ENCODE results near the gene MED17. TPM values are rescaled to one million over a fixed set of nuclear protein-coding genes. Genes with fewer than 3 reads are reported as not detected.
"Not testable (repeated sequence)": the region's sequence is repeated elsewhere in the genome, so short reads cannot be mapped to it uniquely, and the experiment has no call there.

MED17 gene
- total RNA-seq, 1 donor from 2014 or later: 24.3 TPM

DNA sequence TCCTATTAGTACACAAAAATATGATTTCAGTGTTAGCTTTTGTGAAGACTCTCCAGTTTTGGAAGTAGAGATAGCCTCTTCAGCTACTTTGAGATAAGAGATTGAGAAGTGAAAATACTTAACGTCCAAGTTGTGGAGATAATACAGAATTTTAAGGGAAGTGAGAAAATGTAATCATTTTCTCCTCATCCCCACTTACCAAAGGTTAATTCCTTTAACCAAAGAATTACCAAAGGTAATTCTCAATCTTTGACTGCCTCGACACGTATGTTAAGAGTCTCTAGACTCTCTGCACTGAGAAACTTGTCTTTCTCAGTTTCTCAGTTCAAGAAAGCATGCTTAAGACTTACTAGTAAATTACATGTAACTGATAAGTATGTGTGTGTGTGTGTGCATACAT lies 27.3 kb upstream of the MED17 start:
- no peak for DNase-seq (ENCODE audit: low spot score)
- intact Hi-C loops (cut with DNase I): no loop called here

- intact Hi-C loops (cut with DNase I): no loop called here
- DNase-seq (ENCODE audit: low spot score): no peak
These were observed 26.8 kb upstream of the MED17 start for GRCh38 chr11:93757301-93757700.

DNA sequence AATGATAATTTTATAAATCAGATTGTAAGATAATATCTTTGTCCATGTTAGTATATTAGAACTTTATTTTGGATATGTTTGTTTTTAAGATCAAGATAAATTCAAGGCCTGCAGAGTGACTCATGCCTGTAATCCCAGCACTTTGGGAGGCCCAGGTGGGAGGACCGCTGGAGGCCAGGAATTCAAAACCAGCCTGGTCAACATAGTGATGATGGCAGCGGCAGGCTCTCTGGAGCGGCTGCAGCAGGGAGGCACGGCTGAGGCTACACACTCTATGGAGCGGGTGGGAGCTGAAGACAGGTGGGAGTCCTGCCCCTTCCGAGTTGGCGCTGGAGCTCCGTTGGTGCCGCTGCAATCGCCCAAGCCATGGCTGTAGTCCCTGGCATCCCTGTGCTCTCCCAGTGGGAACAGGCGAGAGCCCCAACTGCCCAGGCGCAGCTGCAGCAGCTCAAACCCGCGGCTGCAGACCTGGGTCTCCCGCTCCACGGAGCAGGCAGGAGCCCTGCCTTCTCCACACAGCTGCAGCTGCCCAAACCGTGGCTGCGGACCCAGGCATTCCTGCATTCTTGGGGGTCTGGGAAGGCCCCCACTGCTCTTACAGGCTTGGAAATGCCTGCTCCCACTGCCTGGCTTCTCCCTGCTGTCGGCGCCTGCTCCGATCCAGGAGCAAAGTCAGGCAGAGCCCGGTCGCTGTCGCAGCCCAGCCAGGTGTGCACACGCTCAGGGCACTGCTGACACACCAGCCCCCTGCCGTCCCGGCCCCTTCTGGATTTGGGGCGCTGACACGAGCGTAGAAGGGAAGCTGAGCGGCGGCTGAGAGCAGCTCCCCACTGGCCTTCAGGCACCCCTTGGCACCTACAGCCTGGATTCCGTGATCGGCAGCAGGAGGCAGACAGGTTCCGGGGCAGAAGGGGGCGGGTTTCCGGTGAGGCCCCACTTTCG lies 25.9 kb upstream of the MED17 start:
- DNase-seq (ENCODE audit: low spot score): no peak
- intact Hi-C loops (cut with DNase I): no loop called here

DNA sequence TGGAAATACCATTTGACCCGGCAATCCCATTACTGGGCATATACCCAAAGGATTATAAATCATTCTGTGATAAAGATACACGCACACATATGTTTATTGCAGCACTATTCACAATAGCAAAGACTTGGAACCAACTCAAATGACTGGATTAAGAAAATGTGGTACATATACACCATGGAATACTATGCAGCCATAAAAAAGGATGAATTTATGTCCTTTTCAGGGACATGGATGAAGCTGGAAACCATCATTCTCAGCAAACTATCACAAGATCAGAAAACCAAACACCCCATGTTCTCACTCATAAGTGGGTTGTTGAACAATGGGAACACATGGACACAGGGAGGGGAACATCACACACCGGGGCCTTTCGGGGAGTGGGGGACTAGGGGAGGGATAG lies 25.0 kb upstream of the MED17 start:
- intact Hi-C loops (cut with DNase I); DNase-seq (ENCODE audit: low spot score): not testable (repeated sequence)

GRCh38 chr11:93761910-93762309 lies 22.2 kb upstream of the MED17 start:
- no peak for DNase-seq (ENCODE audit: low spot score)
- intact Hi-C loops (cut with DNase I): no loop called here

DNA sequence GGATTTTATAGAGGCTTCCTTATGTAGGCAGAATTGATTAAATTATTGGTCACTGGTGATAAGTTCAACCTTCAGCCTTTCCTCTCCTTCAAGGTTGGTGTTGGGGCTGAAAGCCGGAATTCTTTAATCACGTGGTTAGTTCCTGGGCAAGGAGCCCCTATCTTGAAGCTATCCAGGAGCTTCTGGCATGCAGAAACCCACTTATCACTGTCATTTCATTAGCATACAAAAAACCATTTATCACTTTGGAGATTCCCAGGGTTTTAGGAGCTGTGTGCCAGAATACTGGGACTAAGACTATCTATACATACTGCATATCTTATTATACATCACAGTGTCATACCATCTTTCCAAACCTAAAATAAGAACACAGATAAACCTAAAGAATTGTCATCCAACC lies 18.5 kb upstream of the MED17 start:
- intact Hi-C loops (cut with DNase I): no loop called here

GRCh38 chr11:93766504-93766903 lies 17.6 kb upstream of the MED17 start:
- DNase-seq (ENCODE audit: low spot score): no peak
- intact Hi-C loops (cut with DNase I): no loop called here

More for the DNA sequence above, 18.5 kb upstream of the MED17 start:
- no peak for DNase-seq (ENCODE audit: low spot score)

GRCh38 chr11:93767018-93767417 lies 17.1 kb upstream of the MED17 start:
- intact Hi-C loops (cut with DNase I): no loop called here
- DNase-seq (ENCODE audit: low spot score): no peak

DNA sequence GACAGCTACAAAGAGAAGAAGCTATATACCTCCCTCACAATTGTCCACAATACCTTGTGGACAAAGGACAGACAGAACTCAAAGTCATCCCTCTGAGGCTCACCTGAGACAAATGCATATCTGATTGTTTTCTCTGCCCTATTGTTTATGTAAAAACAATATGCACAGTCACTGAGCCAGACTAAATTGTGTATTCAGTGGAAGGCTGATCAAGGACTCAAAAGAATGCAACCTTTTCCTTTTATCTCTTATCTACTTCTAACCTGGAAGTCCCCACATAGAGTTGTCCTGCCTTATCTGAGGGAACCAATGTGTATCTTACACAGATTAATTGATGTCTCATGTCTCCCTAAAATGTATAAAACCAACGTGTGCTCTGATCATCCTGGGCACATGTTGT lies 13.9 kb upstream of the MED17 start:
- DNase-seq (ENCODE audit: low spot score): no peak
- intact Hi-C loops (cut with DNase I): no loop called here

GRCh38 chr11:93772123-93772522 lies 12.0 kb upstream of the MED17 start:
- no peak for DNase-seq (ENCODE audit: low spot score)
- intact Hi-C loops (cut with DNase I): no loop called here

DNA sequence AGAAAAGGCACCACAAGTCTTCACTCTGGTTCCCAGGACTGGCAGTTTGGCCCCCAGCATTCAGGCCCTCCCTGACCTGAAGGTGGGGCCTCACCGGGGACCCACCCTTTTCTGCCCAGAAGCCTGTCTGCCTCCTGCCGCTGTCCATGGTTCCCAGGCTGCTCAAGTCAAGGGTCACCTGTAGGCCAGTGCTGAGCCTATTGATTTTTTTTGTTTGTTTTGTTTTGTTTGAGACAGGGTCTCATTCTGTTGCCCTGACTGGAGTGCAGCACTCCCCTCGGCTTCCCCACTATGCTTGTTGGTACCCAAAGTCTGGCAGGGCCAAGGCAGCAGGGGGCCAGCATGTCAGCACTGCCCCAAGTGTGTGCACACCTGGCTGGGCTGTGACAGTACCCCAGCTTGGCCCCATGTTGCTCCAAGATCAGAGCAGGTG lies 11.0 kb upstream of the MED17 start:
- intact Hi-C loops (cut with DNase I): no loop called here
- no peak for DNase-seq (ENCODE audit: low spot score)

DNA sequence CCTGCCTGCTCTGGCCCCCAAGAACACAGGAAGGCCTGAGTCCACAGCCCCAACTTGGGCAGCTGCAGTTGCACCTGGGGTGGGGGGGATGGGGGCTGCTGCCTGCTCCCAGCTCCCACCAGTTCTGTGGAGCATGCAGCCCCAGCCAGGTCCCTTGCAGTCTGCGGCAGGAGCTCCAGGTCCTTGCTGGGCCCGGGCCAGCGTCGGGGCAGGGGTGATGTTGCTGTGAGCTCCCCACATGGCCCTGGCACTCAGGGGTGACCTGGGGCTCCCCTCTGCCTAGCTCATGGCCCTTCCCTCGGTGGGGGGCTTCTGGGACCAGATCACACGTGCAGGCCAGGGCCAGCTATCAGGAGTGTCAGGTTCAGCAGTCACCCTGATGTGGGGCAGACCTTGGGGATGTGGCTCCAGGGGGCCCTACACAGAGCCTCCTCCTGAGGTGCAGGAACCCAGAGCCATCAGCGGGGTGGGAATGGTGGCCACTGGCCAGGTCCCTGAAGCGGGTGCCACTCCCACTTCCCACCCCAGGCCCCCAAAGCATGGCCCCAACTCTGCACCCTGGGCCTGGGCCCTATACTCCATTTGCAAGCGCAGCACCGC lies 10.4 kb upstream of the MED17 start:
- intact Hi-C loops (cut with DNase I): no loop called here
- DNase-seq (ENCODE audit: low spot score): no peak

DNA sequence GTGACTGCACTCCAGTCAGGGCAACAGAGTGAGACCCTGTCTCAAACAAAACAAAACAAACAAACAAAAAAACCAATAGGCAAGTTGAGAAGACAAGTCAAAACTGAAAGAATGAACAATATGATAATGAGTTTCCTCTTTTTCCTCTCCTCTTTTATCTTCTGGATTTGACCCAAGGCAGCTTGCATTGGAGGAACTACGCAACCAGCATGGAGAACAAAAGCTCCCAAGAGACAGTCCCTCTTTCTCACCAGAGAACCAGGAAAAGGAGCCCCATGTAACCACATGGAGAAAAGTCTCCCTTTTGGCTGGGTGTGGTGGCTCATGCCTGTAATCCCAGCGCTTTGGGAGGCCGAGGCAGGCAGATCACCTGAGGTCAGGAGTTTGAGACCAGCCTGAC lies 9.5 kb upstream of the MED17 start:
- intact Hi-C loops (cut with DNase I); DNase-seq (ENCODE audit: low spot score): not testable (repeated sequence)

DNA sequence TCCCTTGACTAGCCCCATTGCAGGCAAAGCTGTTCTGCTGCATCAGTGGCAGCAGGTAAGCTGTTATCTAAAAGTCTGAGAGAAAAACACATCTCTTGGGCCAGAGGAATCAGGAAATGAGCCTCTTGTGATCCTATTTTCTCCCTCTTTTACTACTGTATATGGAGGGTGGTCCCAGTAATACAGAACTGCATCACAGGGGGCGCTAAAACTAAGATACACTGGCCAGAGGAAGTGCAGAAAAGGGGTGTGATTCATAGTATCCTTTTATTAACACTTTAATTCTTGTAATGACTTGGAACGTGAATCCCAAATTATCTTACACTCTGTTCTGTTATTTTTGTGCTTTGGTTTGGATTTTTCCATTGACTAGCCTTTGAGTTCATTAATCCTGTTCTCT lies 8.8 kb upstream of the MED17 start:
- intact Hi-C loops (cut with DNase I): no loop called here
- DNase-seq (ENCODE audit: low spot score): no peak

- intact Hi-C loops (cut with DNase I): loop anchor here (10.0 kb wide), 1 partner anchor 119 kb away; the partner anchor contains the start of gene CEP295
These were observed 720 bp upstream of the MED17 start for GRCh38 chr11:93783362-93783761.

DNA sequence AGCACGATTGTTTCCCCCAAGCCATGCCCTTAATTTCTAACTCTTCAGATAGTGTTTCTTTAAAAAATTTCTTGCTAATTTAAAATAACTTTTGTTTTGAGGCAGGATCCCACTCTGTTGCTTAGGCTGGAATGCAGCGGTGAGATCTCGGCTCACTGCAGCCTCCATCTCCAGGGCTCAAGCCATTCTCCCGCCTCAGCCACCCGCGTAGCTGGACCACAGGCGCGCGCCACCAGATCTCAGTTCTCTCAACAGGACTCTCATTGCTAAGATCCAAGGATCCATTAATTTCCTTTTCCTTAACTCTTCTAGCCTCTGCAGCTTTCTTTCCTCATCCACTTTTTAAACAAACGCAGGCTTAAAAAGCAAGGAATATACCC lies 327 bp upstream of the MED17 start:
- DNase-seq (ENCODE audit: low spot score): no peak
- intact Hi-C loops (cut with DNase I): loop anchor here (2.0 to 10.0 kb wide), 2 partner anchors 43 to 119 kb away; partner anchors contain the start of genes C11orf54, CEP295 and TAF1D

More at GRCh38 chr11:93783362-93783761, 720 bp upstream of the MED17 start:
- no peak for DNase-seq (ENCODE audit: low spot score)

DNA sequence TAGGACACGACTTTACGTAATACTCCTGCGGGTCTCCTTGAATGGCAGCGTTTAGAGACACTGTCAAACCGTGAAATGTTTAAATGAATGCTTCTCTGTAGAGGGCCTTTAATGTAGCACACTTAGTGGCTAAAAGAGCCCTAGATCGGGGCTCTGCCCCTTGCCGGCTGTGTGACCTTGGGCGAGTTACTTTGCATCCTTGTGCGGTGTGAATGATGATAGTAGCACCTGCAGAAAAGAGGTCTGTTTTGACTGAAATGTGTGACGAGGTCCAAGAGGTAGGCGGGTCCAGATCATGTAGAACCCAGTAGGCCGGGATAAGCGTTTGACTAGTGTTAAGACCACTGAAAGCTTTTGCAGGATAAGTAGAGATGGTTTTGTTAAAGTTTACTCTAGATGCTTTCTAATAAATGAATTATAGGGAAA lies 866 bp downstream of the MED17 start:
- no peak for DNase-seq (ENCODE audit: low spot score)
- intact Hi-C loops (cut with DNase I): loop anchor here (2.0 to 10.0 kb wide), 2 partner anchors 44 to 120 kb away; partner anchors contain the start of genes C11orf54, CEP295 and TAF1D

DNA sequence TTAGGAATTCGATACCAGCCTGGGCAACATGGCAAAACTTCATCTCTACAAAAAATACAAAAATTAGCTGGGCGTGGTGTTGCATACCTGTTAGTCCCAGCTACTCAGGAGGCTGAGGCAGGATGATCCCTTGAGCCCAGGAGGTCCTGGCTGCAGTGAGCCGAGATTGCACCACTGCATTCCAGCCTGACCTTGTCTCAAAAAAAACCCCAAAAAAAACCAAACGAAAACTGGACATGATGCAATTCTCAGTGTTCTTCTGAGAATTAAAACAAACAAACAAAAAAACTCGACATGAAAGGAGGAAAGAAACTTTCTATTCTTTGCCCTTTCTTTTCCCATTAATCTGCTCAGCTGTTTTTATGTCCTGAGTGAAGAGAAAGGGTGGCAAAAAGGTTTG lies 7.4 kb downstream of the MED17 start:
- intact Hi-C loops (cut with DNase I): no loop called here
- DNase-seq (ENCODE audit: low spot score): no peak

DNA sequence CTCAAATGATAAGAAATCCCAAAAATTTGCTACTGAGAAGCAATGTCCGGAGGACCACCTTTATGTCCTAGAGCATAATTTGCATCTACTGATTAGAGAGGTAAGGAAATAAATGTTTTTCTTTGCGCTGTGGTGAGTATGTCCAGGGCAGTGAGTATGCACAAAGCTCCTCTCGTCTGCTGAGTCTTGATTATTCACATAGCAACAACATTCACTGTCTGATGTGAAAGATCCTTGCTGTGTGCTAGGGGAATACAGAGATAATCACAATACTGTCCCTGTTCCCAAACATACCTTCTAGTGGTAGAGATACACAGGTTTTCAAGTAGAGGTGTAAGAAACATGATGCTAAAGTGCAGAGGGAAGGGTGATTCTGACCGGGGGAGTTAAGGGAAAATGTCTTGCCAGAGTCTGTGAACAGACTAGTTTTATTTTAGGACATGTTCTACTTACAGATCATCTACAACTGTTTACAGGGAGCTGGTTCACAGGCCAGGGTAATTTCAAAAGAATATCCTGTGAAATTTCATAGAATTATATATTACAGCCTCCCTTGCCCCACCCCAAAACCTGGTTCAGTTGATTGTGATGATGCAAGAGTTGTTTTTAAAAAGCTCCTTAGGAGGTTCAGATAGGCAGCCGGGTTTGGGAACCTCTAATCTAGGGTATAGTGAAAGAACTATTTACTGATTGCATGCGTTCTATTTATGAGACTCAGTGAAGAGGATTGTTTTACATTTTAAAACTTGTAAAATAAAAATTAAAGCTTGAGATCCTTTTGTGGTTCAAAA lies 12.6 kb downstream of the MED17 start:
- intact Hi-C loops (cut with DNase I): no loop called here
- no peak for DNase-seq (ENCODE audit: low spot score)

DNA sequence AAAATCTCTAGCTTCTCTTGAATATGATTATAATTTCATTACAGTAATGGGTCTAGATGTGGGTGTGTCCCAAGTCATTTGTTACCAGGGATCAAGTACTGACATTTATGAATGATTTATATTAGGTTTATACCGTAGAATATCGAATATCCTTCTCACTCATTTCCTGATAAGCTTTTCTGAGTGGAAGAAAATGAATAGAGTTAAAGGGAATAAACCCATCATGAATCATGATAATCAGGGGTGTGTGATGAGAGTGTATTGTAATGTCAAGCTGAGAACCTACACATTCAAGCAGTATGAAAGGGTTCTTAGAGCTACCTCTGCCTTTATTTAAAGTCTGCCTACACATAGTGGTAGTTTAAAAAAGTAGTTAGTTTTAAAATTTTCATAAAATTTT lies 17.3 kb downstream of the MED17 start:
- intact Hi-C loops (cut with DNase I): no loop called here
- DNase-seq (ENCODE audit: low spot score): no peak
